Jurkat, Clone E6-1 (cell line): Measurements from ENCODE around the gene HLA-B.
"Not testable (repeated sequence)": the region's sequence is repeated elsewhere in the genome, so short reads cannot be mapped to it uniquely, and the experiment has no call there.

ENCODE experiments used
- DNase-seq: peaks from one replicate; pipeline ENCODE4 v3.0.0-alpha.2; 2011; ENCODE audit warnings: low read depth, low spot score
- H3K4me3 ChIP-seq: 2 replicates; pipeline ENCODE4 v1.5.1; 2011; ENCODE audit warnings: mild to moderate bottlenecking, low read length, control low read depth, moderate library complexity

The HLA-B gene

GRCh38 chr6:31386977-31387376 is 30.0 kb upstream of the HLA-B start:
- no peak for DNase-seq
- H3K4me3 ChIP-seq: no peak overlapping the region

- no peak for DNase-seq
- no peak overlapping the region for H3K4me3 ChIP-seq
Measured at GRCh38 chr6:31386099-31386498, 29.1 kb upstream of the HLA-B start.

- DNase-seq: no peak
- no peak overlapping the region for H3K4me3 ChIP-seq
Measured at GRCh38 chr6:31385041-31385440, 28.1 kb upstream of the HLA-B start.

- no peak for DNase-seq
- no peak overlapping the region for H3K4me3 ChIP-seq
Measured at GRCh38 chr6:31383149-31383548, 26.2 kb upstream of the HLA-B start.

GRCh38 chr6:31381666-31382065 is 24.7 kb upstream of the HLA-B start:
- no peak for DNase-seq
- no peak overlapping the region for H3K4me3 ChIP-seq

- no peak overlapping the region for H3K4me3 ChIP-seq
- DNase-seq: no peak
Measured at GRCh38 chr6:31379850-31380249, 22.9 kb upstream of the HLA-B start.

- no peak for DNase-seq
- H3K4me3 ChIP-seq: no peak overlapping the region
Measured at GRCh38 chr6:31378721-31379103, 21.7 kb upstream of the HLA-B start.

GRCh38 chr6:31378062-31378720 is 21.2 kb upstream of the HLA-B start:
- no peak overlapping the region for H3K4me3 ChIP-seq
- DNase-seq: no peak

- DNase-seq: no peak
- H3K4me3 ChIP-seq: no peak overlapping the region
Measured at GRCh38 chr6:31377029-31377428, 20.1 kb upstream of the HLA-B start.

- H3K4me3 ChIP-seq: no peak overlapping the region
Measured at GRCh38 chr6:31375699-31376098, 18.7 kb upstream of the HLA-B start.

GRCh38 chr6:31374118-31374517 is 17.1 kb upstream of the HLA-B start:
- DNase-seq, H3K4me3 ChIP-seq: not testable (repeated sequence)

More at GRCh38 chr6:31375699-31376098, 18.7 kb upstream of the HLA-B start:
- DNase-seq: no peak

- no peak for DNase-seq
- H3K4me3 ChIP-seq: no peak overlapping the region
Measured at GRCh38 chr6:31368461-31368860, 11.5 kb upstream of the HLA-B start.

- DNase-seq: peak; percentile 72
- H3K4me3 ChIP-seq: peak overlapping the region; percentile 23
Measured at GRCh38 chr6:31366693-31367470, 9.9 kb upstream of the HLA-B start.

- DNase-seq: no peak
- H3K4me3 ChIP-seq: no peak overlapping the region
Measured at GRCh38 chr6:31365864-31366263, 8.9 kb upstream of the HLA-B start.

GRCh38 chr6:31363811-31364210 is 6.8 kb upstream of the HLA-B start:
- no peak for DNase-seq

GRCh38 chr6:31362751-31363150 is 5.8 kb upstream of the HLA-B start:
- DNase-seq: no peak
- H3K4me3 ChIP-seq: no peak overlapping the region

More at GRCh38 chr6:31363811-31364210, 6.8 kb upstream of the HLA-B start:
- H3K4me3 ChIP-seq: no peak overlapping the region

GRCh38 chr6:31359581-31359980 is 2.6 kb upstream of the HLA-B start:
- DNase-seq: no peak
- no peak overlapping the region for H3K4me3 ChIP-seq

GRCh38 chr6:31358302-31358701 is 1.3 kb upstream of the HLA-B start:
- H3K4me3 ChIP-seq: no peak overlapping the region
- no peak for DNase-seq

- no peak overlapping the region for H3K4me3 ChIP-seq
- no peak for DNase-seq
Measured at GRCh38 chr6:31357886-31358285, 907 bp upstream of the HLA-B start.

- DNase-seq: no peak
Measured at GRCh38 chr6:31356216-31356945, 598 bp downstream of the HLA-B start.

More at GRCh38 chr6:31356216-31356945, 598 bp downstream of the HLA-B start:
- peak overlapping the region; percentile 60 for H3K4me3 ChIP-seq
